GM06990 (cell line): ENCODE data around the gene MPDU1.
"Not testable (repeated sequence)": the region's sequence is repeated elsewhere in the genome, so short reads cannot be mapped to it uniquely, and the experiment has no call there.

ENCODE experiments used
- DNase-seq: peaks from one replicate; pipeline ENCODE4 v3.0.0-alpha.2; 2011; ENCODE audit not compliant: insufficient read length; ENCODE audit errors: extremely low read depth
- H3K27me3 ChIP-seq: replicated peaks from 2 replicates; pipeline ENCODE4 v1.6.0; 2011; ENCODE audit warnings: low read length; ENCODE audit not compliant: control insufficient read depth, insufficient read depth
- H3K36me3 ChIP-seq: 2 replicates; pipeline ENCODE4 v1.5.1; 2011; ENCODE audit warnings: low read length; ENCODE audit not compliant: control insufficient read depth, insufficient read depth
- H3K4me3 ChIP-seq: replicated peaks from 2 replicates; pipeline ENCODE4 v1.5.1; 2011; ENCODE audit warnings: low read depth, mild to moderate bottlenecking, control low read depth, low read length
- TF ChIP-seq, protein P1 (sequence below): IDR thresholded peaks from 2 replicates; pipeline ENCODE4 v1.5.1; 2011; ENCODE audit warnings: low read length, control low read depth, mild to moderate bottlenecking, inconsistent platforms; ENCODE audit not compliant: insufficient read depth, poor library complexity, severe bottlenecking

Gene MPDU1

DNA sequence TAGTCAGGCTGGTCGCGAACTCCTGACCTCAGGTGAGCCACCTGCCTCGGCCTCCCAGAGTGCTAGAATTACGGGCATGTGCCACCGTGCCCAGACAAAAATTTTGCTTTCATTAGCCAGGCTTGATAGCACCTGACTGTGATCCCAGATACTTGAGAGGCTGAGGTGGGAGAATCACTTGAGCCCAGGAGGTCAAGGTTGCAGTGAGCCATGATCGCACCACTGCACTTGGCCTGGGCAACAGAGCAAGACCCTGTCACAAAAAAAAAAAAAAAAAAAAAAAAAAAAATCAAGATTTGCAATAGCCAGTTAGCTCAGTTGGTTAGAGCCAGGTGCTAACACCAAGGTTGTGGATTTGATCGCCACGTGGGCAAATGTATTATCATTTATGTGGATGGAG, 37.2 kb downstream of the MPDU1 start:
- H3K27me3 ChIP-seq, result no peaks in the 10 kb centered on the region
- no peak overlapping the region for H3K4me3 ChIP-seq
- H3K36me3 ChIP-seq, result no peaks in the 10 kb centered on the region
- DNase-seq, result no peak
- TF ChIP-seq, protein P1, sequence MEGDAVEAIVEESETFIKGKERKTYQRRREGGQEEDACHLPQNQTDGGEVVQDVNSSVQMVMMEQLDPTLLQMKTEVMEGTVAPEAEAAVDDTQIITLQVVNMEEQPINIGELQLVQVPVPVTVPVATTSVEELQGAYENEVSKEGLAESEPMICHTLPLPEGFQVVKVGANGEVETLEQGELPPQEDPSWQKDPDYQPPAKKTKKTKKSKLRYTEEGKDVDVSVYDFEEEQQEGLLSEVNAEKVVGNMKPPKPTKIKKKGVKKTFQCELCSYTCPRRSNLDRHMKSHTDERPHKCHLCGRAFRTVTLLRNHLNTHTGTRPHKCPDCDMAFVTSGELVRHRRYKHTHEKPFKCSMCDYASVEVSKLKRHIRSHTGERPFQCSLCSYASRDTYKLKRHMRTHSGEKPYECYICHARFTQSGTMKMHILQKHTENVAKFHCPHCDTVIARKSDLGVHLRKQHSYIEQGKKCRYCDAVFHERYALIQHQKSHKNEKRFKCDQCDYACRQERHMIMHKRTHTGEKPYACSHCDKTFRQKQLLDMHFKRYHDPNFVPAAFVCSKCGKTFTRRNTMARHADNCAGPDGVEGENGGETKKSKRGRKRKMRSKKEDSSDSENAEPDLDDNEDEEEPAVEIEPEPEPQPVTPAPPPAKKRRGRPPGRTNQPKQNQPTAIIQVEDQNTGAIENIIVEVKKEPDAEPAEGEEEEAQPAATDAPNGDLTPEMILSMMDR, result no peak

DNA sequence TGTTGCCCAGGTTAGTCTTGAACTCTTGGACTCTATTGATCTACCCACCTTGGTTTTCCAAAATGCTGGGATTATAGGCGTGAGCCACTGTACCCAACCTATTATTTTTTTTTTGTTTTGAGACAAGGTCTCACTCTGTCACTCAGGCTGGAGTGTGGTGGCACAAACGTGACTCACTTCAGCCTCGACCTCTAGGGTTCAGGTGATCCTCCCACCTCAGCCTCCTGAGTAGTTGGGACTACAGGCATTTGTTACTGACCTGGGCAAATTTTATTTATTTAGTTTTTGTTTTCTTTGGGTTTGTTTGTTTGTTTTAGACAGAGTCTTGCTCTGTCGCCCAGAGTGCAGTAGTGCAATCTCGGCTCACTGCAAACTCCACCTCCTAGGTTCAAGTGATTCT, 40.0 kb downstream of the MPDU1 start:
- Histone ChIP-seq H3K4me3 (no peak overlapping the region), H3K27me3 (no peaks in the 10 kb centered on the region), H3K36me3 (no peaks in the 10 kb centered on the region; the same call in 1 of the 2 replicates)
- TF ChIP-seq, protein P1, result no peak
- DNase-seq, result no peak

DNA sequence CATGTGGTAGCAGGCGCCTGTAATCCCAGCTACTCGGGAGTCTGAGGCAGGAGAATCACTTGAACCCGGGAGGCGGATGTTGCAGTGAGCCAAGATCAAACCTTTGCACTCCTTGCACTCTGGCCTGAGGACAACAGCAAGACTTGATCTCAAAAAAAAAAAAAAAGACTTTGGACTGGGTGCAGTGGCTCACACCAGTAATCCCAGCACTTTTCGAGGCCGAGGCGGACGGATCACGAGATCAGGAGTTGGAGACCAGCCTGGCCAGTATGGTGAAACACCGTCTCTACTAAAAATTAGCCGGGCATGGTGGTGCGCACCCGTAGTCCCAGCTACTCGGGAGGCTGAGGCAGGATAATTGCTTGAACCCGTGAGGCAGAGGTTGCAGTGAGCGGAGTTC, 42.1 kb downstream of the MPDU1 start:
- H3K36me3 ChIP-seq, H3K4me3 ChIP-seq, H3K27me3 ChIP-seq, DNase-seq: not testable (repeated sequence)

DNA sequence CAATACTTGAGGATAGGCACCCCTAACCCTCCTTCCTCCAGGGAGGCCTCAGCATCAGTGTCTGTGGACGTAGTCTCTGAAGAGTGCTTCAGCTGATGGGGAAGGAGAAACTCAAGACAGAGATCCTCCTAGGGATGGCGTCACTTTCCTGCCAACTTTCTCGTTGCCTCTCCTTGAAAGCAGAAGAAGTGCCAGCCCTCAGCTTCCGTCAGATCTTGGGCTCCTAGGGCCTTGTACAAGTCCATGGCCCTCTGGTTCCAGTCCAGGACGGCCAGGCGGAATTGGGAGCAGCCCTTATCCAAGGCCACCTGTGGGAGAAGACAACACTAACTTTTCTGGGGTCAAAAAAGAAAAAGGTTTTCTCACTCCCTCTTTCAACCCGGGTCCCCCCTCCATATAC, 42.7 kb downstream of the MPDU1 start:
- no peak for DNase-seq
- TF ChIP-seq, protein P1, result no peak
- no peak overlapping the region for H3K4me3 ChIP-seq

DNA sequence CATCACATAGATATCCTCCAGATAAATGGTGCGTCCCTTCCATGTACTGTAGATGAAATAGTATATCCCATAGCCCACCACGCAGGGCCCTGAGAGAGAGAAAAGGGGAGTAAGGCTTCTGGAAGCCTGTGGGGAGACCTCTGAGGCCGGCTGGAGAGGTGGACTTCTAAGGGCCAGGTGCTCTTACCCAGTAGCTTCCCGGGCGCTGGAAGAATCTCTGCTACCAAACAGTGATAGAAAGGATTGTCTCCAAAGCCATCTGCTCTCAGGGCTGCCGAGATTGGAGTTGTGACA, 43.3 kb downstream of the MPDU1 start:
- no peaks in the 10 kb centered on the region; the same call in 1 of the 2 replicates for H3K36me3 ChIP-seq
- TF ChIP-seq, protein P1, result no peak
- DNase-seq, result no peak
- no peaks in the 10 kb centered on the region for H3K27me3 ChIP-seq
- peak overlapping the region; percentile 94 for H3K4me3 ChIP-seq

More for the DNA sequence above, 42.7 kb downstream of the MPDU1 start:
- Histone ChIP-seq H3K27me3 (no peaks in the 10 kb centered on the region), H3K36me3 (no peaks in the 10 kb centered on the region; the same call in 1 of the 2 replicates)

DNA sequence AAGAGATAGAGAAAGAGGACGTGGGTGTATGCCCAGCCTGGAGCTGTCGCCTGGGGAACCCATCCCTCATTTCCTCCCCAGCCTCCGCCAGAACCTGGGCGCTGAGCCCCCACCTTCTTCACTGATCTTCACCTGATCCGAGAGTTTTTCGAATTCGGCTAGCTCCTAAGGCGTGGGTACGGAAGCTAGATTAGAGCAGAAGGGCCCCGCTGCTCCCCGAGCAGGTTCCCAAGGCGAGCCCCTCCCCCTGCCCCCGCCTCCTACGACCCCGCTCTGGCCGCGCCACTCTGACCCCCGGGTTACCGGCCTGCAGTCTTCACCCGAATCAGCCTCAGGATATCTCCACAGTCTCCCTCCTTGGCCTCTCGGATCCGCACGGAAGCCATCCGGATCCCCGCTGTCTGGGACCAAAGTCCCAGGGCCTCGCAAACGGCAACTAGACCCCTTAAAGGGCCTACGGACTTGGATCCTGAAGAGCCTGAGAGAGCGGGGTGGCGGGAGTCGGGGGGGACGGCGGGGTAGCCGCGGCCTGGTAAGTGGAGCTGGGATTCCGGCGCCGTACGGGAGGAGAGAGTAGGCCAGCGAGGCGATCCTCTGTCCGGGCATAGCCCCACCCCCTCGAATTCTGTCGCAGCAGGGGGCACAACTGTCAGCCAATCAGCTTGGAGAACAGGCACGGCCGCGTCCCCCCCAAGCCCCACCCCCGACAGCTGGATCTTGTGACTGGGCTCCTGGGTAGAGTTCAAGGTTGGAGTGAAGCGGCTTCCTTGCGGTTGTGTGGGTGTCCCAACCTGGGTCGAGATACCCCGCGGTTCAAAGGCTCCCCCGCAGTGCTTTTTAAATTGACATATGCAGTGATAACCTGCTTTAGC, 43.8 kb downstream of the MPDU1 start, which contains the start of gene SAT2:
TSS of gene SAT2 (minus strand) at position 572 of the 872 bp plus-strand sequence. CDS start at position 386, 186 bp downstream.
- peak; percentile 91 for DNase-seq
- TF ChIP-seq, protein P1, result no peak

More for the DNA sequence above, 43.8 kb downstream of the MPDU1 start, which contains the start of gene SAT2:
- H3K4me3 ChIP-seq, result peak within 1 kb of the TSS; percentile 94
- no peaks in the 10 kb centered on the region for H3K27me3 ChIP-seq
- H3K36me3 ChIP-seq, result no peaks in the 10 kb centered on the region; the same call in 1 of the 2 replicates
